Measurements from ENCODE around the gene RAB17. TPM values are rescaled to one million over a fixed set of nuclear protein-coding genes. Genes with fewer than 3 reads are reported as not detected.

RAB17 gene
- total RNA-seq, 1 experiment from 2014 or later = 60.9 TPM

DNA sequence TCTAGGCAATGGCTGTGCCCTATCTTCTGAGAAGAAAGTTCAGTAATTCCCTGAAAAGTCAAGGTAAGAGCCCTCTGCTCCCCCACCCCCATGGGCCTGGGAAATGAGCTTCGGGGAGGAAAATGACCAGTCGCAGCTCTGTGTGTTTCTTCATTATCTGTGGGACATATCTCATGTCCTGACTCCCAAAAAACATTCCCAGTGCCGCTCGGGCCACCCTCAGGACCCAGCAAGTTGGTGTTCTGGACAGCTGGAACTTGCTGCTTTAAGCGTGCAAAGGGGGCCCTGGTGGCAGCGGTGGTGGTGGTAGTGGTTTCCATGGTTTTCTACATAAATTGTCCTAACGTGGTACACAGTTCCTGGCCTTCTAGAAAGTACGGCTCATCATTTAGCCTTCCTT, 41.3 kb downstream of the RAB17 start:
- no peak overlapping the region for H3K27ac Mint-ChIP-seq (ENCODE audit: unreplicated experiment)
- H3K4me1 ChIP-seq = no peaks in the 10 kb centered on the region
- H3K27me3 Mint-ChIP-seq (ENCODE audit: insufficient read depth, unreplicated experiment) = no peaks in the 10 kb centered on the region
- intact Hi-C loops (cut with micrococcal nuclease; ENCODE audit: unreplicated experiment) = no loop called here
- ChIA-PET POLR2A (no interaction called here), CTCF (no interaction called here)
- no peaks in the 10 kb centered on the region for H3K9me3 ChIP-seq
- no peak overlapping the region for H3K4me3 Mint-ChIP-seq (ENCODE audit: unreplicated experiment)
- H3K36me3 Mint-ChIP-seq (ENCODE audit: insufficient read depth, unreplicated experiment) = no peaks in the 10 kb centered on the region
- H3K36me3 ChIP-seq (ENCODE audit: control insufficient read depth, insufficient read depth, low read length) = no peaks in the 10 kb centered on the region
- H3K4me3 ChIP-seq (ENCODE audit: low read depth, low read length) = no peak overlapping the region
- peaks cover 5% of the 10 kb centered on the region for H3K4me1 Mint-ChIP-seq (ENCODE audit: low read depth, unreplicated experiment)
- no TSS peak for BruUV-seq (replicated peaks)
- TF ChIP-seq, protein P1, sequence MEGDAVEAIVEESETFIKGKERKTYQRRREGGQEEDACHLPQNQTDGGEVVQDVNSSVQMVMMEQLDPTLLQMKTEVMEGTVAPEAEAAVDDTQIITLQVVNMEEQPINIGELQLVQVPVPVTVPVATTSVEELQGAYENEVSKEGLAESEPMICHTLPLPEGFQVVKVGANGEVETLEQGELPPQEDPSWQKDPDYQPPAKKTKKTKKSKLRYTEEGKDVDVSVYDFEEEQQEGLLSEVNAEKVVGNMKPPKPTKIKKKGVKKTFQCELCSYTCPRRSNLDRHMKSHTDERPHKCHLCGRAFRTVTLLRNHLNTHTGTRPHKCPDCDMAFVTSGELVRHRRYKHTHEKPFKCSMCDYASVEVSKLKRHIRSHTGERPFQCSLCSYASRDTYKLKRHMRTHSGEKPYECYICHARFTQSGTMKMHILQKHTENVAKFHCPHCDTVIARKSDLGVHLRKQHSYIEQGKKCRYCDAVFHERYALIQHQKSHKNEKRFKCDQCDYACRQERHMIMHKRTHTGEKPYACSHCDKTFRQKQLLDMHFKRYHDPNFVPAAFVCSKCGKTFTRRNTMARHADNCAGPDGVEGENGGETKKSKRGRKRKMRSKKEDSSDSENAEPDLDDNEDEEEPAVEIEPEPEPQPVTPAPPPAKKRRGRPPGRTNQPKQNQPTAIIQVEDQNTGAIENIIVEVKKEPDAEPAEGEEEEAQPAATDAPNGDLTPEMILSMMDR (IDR thresholded peaks at IDR 0.05; ENCODE audit: insufficient read depth in 1 of 2, low read depth in 1 of 2, low read length in 1 of 2, severe bottlenecking in 1 of 2, unreplicated experiment in 1 of 2) = no peak
- no peaks in the 10 kb centered on the region for H3K9me3 Mint-ChIP-seq (ENCODE audit: unreplicated experiment)
- no peaks in the 10 kb centered on the region for H3K27me3 ChIP-seq (replicated peaks; ENCODE audit: control insufficient read depth, insufficient read depth, low read length)
- DNase-seq = no peak

DNA sequence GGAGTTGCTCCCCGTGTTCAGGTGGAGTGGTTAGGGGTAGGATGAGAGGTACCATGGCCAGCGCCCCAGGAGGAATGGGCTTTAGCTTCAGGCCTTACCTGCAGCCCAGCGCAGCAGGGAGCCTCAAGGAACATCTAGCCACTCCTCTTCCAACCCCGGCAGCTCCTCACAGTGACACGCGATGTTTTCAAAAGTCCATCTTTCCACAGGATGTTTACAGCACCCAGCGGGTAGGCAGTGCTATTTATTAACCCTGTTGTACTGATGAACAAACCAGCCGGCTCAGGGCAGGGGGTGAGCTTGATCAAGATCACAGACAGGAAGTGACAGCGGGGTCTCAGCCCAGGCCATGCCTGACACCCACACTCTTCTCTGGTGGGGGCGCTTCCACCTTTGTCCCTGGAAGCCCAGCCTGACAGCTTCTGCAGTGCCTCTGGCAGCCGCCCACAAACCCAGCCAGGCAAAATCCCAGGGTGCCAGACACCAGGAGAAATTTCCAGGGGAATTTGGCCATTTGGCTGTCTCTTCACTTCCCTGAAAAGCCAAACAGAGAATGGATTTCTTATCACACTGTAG, 42.6 kb downstream of the RAB17 start:
- peak in 1 of 2 experiments; percentile 15 for DNase-seq
- no TSS peak for BruUV-seq (replicated peaks)

DNA sequence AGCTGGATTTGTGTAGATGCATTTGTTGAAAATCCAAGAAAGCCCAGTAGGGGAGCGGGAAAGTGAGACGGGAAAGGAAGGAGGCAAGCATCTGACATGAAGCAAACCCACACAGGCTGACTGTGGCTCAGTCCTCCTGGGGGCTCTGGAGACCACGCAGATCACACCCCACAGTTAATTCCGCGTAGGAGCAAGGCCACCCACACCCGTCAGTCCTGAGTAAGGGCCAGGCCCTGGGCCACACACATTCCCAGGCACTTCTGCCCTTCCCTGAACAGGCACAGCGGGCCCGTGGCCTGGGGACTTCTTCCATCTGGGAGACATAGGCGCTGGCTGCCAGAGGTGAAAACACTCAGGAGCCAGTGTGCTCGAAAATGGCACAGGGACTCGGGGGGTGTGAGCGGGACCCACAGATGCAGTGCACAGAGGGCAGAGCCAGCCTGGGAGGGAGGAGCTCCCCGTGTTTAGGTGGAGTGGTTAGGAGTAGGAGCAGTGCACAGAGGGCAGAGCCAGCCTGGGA, 43.6 kb downstream of the RAB17 start:
- Histone ChIP-seq H3K4me3 (ENCODE audit: low read depth, low read length) (no peak overlapping the region), H3K27me3 (replicated peaks; ENCODE audit: control insufficient read depth, insufficient read depth, low read length) (no peaks in the 10 kb centered on the region), H3K36me3 (ENCODE audit: control insufficient read depth, insufficient read depth, low read length) (no peaks in the 10 kb centered on the region), H3K4me1 (no peaks in the 10 kb centered on the region), H3K9me3 (no peaks in the 10 kb centered on the region)
- Mint-ChIP-seq H3K27ac (ENCODE audit: unreplicated experiment) (no peak overlapping the region), H3K27me3 (ENCODE audit: insufficient read depth, unreplicated experiment) (no peaks in the 10 kb centered on the region), H3K36me3 (ENCODE audit: insufficient read depth, unreplicated experiment) (no peaks in the 10 kb centered on the region), H3K4me3 (ENCODE audit: unreplicated experiment) (no peak overlapping the region), H3K9me3 (ENCODE audit: unreplicated experiment) (no peaks in the 10 kb centered on the region), H3K4me1 (ENCODE audit: low read depth, unreplicated experiment) (peaks cover 5% of the 10 kb centered on the region)
- POLR2A ChIA-PET = no interaction called here
- CTCF ChIA-PET = no interaction called here
- DNase-seq = no peak
- TF ChIP-seq, protein P1 (IDR thresholded peaks at IDR 0.05; ENCODE audit: insufficient read depth in 1 of 2, low read depth in 1 of 2, low read length in 1 of 2, severe bottlenecking in 1 of 2, unreplicated experiment in 1 of 2) = no peak
- no TSS peak for BruUV-seq (replicated peaks)
- intact Hi-C loops (cut with micrococcal nuclease; ENCODE audit: unreplicated experiment) = no loop called here

More for the DNA sequence above, 42.6 kb downstream of the RAB17 start:
- Histone ChIP-seq H3K4me1 (no peaks in the 10 kb centered on the region), H3K4me3 (ENCODE audit: low read depth, low read length) (no peak overlapping the region), H3K9me3 (no peaks in the 10 kb centered on the region), H3K27me3 (replicated peaks; ENCODE audit: control insufficient read depth, insufficient read depth, low read length) (no peaks in the 10 kb centered on the region), H3K36me3 (ENCODE audit: control insufficient read depth, insufficient read depth, low read length) (no peaks in the 10 kb centered on the region)
- ChIA-PET CTCF (no interaction called here), POLR2A (no interaction called here)
- intact Hi-C loops (cut with micrococcal nuclease; ENCODE audit: unreplicated experiment) = no loop called here
- no peaks in the 10 kb centered on the region for H3K27me3 Mint-ChIP-seq (ENCODE audit: insufficient read depth, unreplicated experiment)
- TF ChIP-seq, protein P1 (IDR thresholded peaks at IDR 0.05; ENCODE audit: insufficient read depth in 1 of 2, low read depth in 1 of 2, low read length in 1 of 2, severe bottlenecking in 1 of 2, unreplicated experiment in 1 of 2) = no peak
- H3K9me3 Mint-ChIP-seq (ENCODE audit: unreplicated experiment) = no peaks in the 10 kb centered on the region
- peaks cover 5% of the 10 kb centered on the region for H3K4me1 Mint-ChIP-seq (ENCODE audit: low read depth, unreplicated experiment)
- H3K36me3 Mint-ChIP-seq (ENCODE audit: insufficient read depth, unreplicated experiment) = no peaks in the 10 kb centered on the region
- no peak overlapping the region for H3K4me3 Mint-ChIP-seq (ENCODE audit: unreplicated experiment)
- no peak overlapping the region for H3K27ac Mint-ChIP-seq (ENCODE audit: unreplicated experiment)
